HEK293T (cell line): ENCODE results near the gene UFC1.

Experiments used
- ARNT ChIP-seq: fragments of 450-650 bp; IDR thresholded peaks from 2 replicates; pipeline ENCODE4 v1.6.1; 2017; ENCODE audit warnings: mild to moderate bottlenecking
- BHLHE40 ChIP-seq: fragments of 450-650 bp; IDR thresholded peaks from 2 replicates; pipeline ENCODE4 v1.6.1; 2016; ENCODE audit warnings: mild to moderate bottlenecking, moderate library complexity, borderline replicate concordance
- FOXK2 ChIP-seq: fragments of 450-650 bp; IDR thresholded peaks from 2 replicates; pipeline ENCODE4 v1.6.1; 2016; ENCODE audit warnings: mild to moderate bottlenecking
- FOXM1 ChIP-seq: fragments of 450-650 bp; IDR thresholded peaks from 2 replicates; pipeline ENCODE4 v1.6.1; 2017; ENCODE audit warnings: mild to moderate bottlenecking, borderline replicate concordance
- HDGF ChIP-seq: fragments of 450-650 bp; IDR thresholded peaks from 2 replicates; pipeline ENCODE4 v1.6.1; 2017; ENCODE audit warnings: antibody characterized with exemption, borderline replicate concordance
- L3MBTL2 ChIP-seq: fragments of 450-650 bp; conservative IDR thresholded peaks from 2 replicates; pipeline ENCODE4 v1.6.1; 2016; ENCODE audit warnings: mild to moderate bottlenecking
- ZNF384 ChIP-seq: fragments of 450-650 bp; IDR thresholded peaks from 2 replicates; pipeline ENCODE4 v1.6.1; 2016

GRCh38 chr1:161198897-161199431 lies 45.2 kb downstream of the UFC1 start, which contains the start of gene ADAMTS4:
- no peak for TF ChIP-seq HDGF
- no peak for TF ChIP-seq BHLHE40
- no peak for TF ChIP-seq FOXM1
- TF ChIP-seq ARNT: no peak
- TF ChIP-seq L3MBTL2: no peak
- no peak for TF ChIP-seq ZNF384
- TF ChIP-seq FOXK2: no peak
